Raji (cell line): ENCODE measurements around the gene CSF2.

ENCODE experiments used
- POLR2A ChIP-seq: IDR thresholded peaks from 2 replicates; pipeline ENCODE4 v1.6.1; 2011; ENCODE audit warnings: low read depth, low read length, control low read depth; ENCODE audit not compliant: insufficient read depth

Gene CSF2

GRCh38 chr5:132060501-132061161 lies 13.0 kb upstream of the CSF2 start, which contains the start of gene IL3:
TSS of gene IL3 (plus strand) at chr5:132060655. CDS start at chr5:132060707, 52 bp downstream.
- TF ChIP-seq POLR2A, result no peak

- TF ChIP-seq POLR2A, result no peak
Measured at GRCh38 chr5:132063090-132063911, 10.3 kb upstream of the CSF2 start.

GRCh38 chr5:132064140-132064539 lies 9.4 kb upstream of the CSF2 start:
- TF ChIP-seq POLR2A, result no peak

DNA sequence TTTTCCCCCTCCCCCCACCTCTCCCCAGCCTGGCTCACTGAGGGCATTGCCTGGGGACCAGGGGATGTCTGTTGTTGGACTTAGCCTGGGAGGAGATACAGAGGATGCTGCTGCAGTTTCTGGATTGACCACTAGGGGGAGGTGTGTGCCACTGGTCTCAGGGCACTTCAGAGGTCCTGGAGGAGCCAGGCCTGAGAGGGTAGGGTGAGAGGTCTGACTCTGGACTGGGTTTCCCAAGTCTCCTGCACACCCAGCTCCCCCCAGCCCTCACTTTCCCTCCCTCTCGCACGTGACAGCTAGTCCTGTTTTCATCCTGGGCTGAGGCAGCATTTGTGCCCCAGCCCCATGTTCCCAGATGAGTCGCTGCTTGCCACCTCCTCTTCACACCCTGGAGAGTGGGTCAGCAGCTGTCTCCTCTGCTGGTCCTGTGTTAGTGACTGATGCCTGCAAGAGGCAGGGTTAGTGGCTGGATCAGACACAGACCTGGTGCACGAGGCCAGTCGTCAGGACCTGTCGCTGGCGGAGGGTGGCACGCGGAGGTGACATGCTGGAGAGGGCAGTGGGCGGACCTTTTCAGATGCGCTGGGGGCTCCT lies 8.8 kb upstream of the CSF2 start:
- no peak for TF ChIP-seq POLR2A

DNA sequence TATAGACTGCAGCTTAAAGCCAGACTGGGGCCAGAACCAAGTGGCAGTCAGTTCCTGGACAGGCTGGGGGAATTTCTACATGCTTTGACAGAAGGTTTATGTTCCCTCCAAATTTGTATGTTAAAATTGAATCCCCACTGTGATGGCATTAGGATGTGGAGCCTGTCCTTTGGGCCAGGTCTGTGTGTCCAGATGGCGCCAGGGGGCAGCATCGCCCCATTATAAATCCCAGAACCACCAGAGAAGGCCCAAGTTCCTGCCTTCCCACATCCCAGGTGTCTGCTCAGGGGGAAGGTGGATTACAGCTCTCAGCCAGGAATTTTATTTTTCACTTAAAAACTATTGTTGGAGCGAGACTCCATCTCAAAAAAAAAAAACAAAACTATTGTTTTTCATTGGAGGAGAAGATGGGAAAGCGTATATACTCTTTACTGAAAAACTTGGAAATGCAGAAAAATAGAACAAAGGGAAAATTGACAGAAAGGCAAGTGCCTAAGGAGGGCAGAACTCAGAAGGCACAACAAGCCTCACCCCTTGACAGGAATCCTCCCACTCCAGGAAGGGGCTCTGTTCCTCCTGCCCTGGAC lies 8.1 kb upstream of the CSF2 start:
- no peak for TF ChIP-seq POLR2A

DNA sequence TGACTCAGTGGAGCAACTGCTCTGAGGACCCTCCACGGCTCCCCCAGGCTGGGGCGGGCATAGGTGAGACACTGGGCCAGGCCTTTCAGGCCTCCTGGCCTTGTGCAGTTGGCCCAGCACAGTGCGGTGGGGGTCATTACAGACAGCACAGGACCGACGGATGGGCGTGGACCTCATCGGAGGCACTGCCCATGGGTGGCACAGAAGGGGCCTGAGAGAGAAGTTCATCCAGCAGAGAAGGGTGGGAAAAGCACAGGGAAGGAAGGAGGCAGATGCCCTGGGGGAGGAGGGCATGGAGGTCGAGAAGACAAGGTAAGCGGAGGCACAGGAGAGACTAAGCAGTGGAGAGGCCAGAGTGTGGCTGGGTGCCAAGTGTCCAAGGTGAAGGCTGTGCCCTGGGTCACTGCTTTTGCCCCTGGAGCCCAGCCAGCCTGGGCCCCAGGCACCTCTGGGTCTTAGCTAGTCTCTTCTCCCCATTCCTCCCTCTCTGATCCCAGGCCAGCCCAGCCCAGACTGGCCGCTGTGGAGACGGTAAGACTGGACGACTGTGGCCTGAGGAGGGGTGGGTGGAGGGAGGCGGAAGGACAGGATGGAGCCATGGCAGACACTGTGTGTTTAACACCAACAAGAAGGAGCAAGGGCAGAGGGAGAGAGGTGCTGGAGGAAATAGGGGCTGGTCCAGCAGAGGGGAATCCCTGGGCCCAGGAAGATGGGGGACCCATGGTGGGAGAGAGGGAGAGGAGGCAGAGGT lies 7.5 kb upstream of the CSF2 start:
- TF ChIP-seq POLR2A, result no peak

DNA sequence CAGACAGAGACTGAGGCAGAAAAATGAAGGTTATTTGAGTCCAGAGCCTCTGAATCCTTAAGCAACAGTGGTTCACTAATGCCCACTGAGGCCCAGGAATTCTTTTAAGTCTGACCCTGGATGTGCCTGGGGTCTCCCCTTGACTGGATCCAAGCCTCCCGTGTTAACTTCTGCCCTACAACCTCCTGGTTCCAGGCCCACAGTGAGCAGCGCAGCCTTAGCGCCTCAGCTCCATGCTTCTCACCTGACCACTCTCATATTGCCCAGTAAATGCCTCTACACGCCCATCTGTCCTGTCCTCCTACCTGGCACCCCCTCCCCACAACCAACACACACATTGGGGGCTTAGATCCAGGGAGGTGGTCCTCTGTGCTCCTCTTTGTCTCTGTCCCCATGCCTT lies 6.7 kb upstream of the CSF2 start:
- no peak for TF ChIP-seq POLR2A

GRCh38 chr5:132067451-132067850 lies 6.1 kb upstream of the CSF2 start:
- no peak for TF ChIP-seq POLR2A

GRCh38 chr5:132067941-132068808 lies 5.4 kb upstream of the CSF2 start:
- TF ChIP-seq POLR2A, result no peak

- TF ChIP-seq POLR2A, result no peak
Measured at GRCh38 chr5:132069561-132069960, 4.0 kb upstream of the CSF2 start.

- no peak for TF ChIP-seq POLR2A
Measured at GRCh38 chr5:132069994-132070393, 3.6 kb upstream of the CSF2 start.

DNA sequence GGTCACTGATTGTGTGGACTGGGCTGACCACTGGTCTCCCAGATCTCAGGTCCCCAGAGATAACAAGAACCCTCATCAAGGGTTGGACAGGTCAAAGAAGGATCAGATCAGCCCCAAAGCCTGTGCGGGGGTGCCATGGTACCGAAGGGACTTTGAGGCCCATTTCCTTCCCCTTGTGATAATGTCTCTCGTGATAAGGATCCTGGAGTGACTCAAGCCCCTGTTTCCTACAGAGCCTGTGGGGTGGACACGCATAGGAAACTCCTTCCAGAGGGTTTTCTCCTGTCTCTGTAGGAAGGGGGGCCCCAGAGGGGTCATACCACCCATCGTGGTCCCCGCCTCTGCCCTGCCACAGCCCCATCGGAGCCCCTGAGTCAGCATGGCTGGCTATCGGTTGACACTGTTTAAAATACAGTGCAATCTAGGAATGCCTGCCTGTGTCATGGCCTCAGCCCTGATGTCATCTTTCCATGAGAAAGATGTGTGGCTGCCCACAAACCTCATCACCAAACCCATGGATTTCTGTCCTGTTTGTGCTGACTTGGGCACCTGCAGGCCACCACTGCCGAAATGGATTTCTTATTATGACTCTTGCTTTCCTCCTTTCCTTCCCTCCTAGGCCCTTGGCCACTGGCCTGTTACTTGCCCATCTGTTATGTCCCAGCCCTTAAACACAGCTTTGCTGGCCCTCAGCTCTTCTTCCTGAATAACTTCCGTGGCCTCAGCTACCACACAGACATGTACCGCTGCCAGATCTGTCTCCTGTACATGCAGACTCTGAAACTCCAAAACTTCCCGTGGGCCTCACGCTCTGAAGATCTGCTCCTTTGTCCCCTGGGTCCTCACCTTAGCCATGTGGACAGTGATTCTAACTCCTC lies 2.9 kb upstream of the CSF2 start:
- no peak for TF ChIP-seq POLR2A

DNA sequence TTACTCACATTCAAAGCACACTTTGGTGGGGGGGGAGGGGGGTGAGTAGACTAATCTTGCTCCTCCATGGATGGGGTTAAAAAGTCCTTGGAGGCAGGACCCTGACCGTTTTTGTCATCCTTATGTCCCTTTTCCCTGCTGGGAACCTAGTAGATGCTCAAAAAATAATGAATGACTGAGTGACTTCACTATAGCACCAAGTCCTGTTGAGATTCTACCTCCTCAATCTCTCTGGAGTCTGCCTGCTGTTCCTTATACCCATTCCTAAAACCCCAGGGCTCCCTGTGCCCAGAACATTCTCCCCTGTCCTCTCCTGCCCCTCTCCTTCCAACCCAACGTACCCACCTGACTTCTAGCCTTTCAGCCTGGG lies 2.3 kb upstream of the CSF2 start:
- TF ChIP-seq POLR2A, result no peak

- TF ChIP-seq POLR2A, result no peak
Measured at GRCh38 chr5:132072070-132072469, 1.5 kb upstream of the CSF2 start.

DNA sequence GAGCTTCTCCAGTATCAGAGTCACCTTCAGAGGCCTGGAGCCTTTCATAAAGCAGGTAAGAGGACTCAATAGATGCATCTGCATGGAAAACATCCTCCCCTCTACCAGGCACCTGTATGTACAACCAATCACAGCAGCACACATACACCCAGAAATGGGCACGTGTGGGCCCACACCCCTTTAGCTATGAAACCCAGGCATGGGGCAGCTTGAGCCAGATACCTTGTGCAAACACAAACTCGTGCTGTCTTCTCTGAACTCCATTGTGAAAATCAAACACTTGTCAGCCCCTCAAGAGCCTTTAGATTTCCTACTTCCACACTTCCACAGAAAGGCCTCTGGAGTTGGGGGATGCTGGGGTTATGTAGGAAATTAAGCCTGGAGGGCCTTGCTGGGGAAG lies 1.1 kb upstream of the CSF2 start:
- no peak for TF ChIP-seq POLR2A
